ENCODE data around the gene ARRDC1. TPM values are rescaled to one million over a fixed set of nuclear protein-coding genes. Genes with fewer than 3 reads are reported as not detected.
A peak's percentile ranks its signal among the peaks of the same experiment; 100 is the strongest.

The ARRDC1 gene
- total RNA-seq, 1 experiment from 2014 or later, result 13.3 TPM

- ChIA-PET CTCF (no interaction called here), POLR2A (ENCODE audit: low non-redundant PET) (no interaction called here)
- intact Hi-C loops (cut with micrococcal nuclease; ENCODE audit: unreplicated experiment), result no loop called here
- no peak for TF ChIP-seq CTCF (conservative IDR thresholded peaks at IDR 0.05; ENCODE audit: low read depth, low read length)
- TF ChIP-seq EZH2 (IDR thresholded peaks at IDR 0.05; ENCODE audit: borderline replicate concordance, low read depth, low read length, poor library complexity, severe bottlenecking), result no peak
- no peaks in the 10 kb centered on the region for H3K36me3 ChIP-seq (ENCODE audit: insufficient read depth, low read length, poor library complexity, severe bottlenecking)
- no peaks in the 10 kb centered on the region for H3K9me3 ChIP-seq (ENCODE audit: low read depth, low read length, poor library complexity, severe bottlenecking)
- H3K4me1 ChIP-seq (ENCODE audit: insufficient read depth, low read length, poor library complexity, severe bottlenecking), result peaks cover 27% of the 10 kb centered on the region
- H3K27ac ChIP-seq (ENCODE audit: low read depth, low read length, poor library complexity, severe bottlenecking), result no peak overlapping the region
- DNase-seq (ENCODE audit: low spot score), result peak; percentile 59
- H3K4me3 ChIP-seq (ENCODE audit: low read depth, low read length, poor library complexity, severe bottlenecking), result no peak overlapping the region
- H3K27me3 ChIP-seq (replicated peaks; ENCODE audit: insufficient read depth, low read depth, low read length, poor library complexity), result no peaks in the 10 kb centered on the region
- BruUV-seq (replicated peaks), result no TSS peak
Observed at GRCh38 chr9:137602661-137603060, 2.8 kb upstream of the ARRDC1 start.

- Histone ChIP-seq H3K27ac (ENCODE audit: low read depth, low read length, poor library complexity, severe bottlenecking) (no peak overlapping the region), H3K27me3 (replicated peaks; ENCODE audit: insufficient read depth, low read depth, low read length, poor library complexity) (no peaks in the 10 kb centered on the region), H3K9me3 (ENCODE audit: low read depth, low read length, poor library complexity, severe bottlenecking) (no peaks in the 10 kb centered on the region), H3K4me3 (ENCODE audit: low read depth, low read length, poor library complexity, severe bottlenecking) (no peak overlapping the region), H3K36me3 (ENCODE audit: insufficient read depth, low read length, poor library complexity, severe bottlenecking) (no peaks in the 10 kb centered on the region), H3K4me1 (ENCODE audit: insufficient read depth, low read length, poor library complexity, severe bottlenecking) (peaks cover 27% of the 10 kb centered on the region)
- CTCF ChIA-PET, result no interaction called here
- BruUV-seq (replicated peaks), result no TSS peak
- intact Hi-C loops (cut with micrococcal nuclease; ENCODE audit: unreplicated experiment), result no loop called here
- TF ChIP-seq CTCF (conservative IDR thresholded peaks at IDR 0.05; ENCODE audit: low read depth, low read length), result no peak
- TF ChIP-seq EZH2 (IDR thresholded peaks at IDR 0.05; ENCODE audit: borderline replicate concordance, low read depth, low read length, poor library complexity, severe bottlenecking), result no peak
- DNase-seq (ENCODE audit: low spot score), result no peak
- POLR2A ChIA-PET (ENCODE audit: low non-redundant PET), result no interaction called here
Observed at GRCh38 chr9:137603879-137604278, 1.6 kb upstream of the ARRDC1 start.

GRCh38 chr9:137604345-137605086, 970 bp upstream of the ARRDC1 start:
- Histone ChIP-seq H3K9me3 (ENCODE audit: low read depth, low read length, poor library complexity, severe bottlenecking) (no peaks in the 10 kb centered on the region), H3K4me1 (ENCODE audit: insufficient read depth, low read length, poor library complexity, severe bottlenecking) (peaks cover 27% of the 10 kb centered on the region), H3K27me3 (replicated peaks; ENCODE audit: insufficient read depth, low read depth, low read length, poor library complexity) (no peaks in the 10 kb centered on the region), H3K4me3 (ENCODE audit: low read depth, low read length, poor library complexity, severe bottlenecking) (peak overlapping the region; percentile 31), H3K27ac (ENCODE audit: low read depth, low read length, poor library complexity, severe bottlenecking) (no peak overlapping the region), H3K36me3 (ENCODE audit: insufficient read depth, low read length, poor library complexity, severe bottlenecking) (no peaks in the 10 kb centered on the region)
- intact Hi-C loops (cut with micrococcal nuclease; ENCODE audit: unreplicated experiment), result no loop called here
- POLR2A ChIA-PET (ENCODE audit: low non-redundant PET), result no interaction called here
- no peak for DNase-seq (ENCODE audit: low spot score)
- no peak for TF ChIP-seq CTCF (conservative IDR thresholded peaks at IDR 0.05; ENCODE audit: low read depth, low read length)
- TF ChIP-seq EZH2 (IDR thresholded peaks at IDR 0.05; ENCODE audit: borderline replicate concordance, low read depth, low read length, poor library complexity, severe bottlenecking), result no peak
- CTCF ChIA-PET, result interaction anchor here (0.6 kb wide), 1 partner anchor 367 kb away, joined by 3 read pairs; no protein-coding TSS in a partner anchor
- BruUV-seq (replicated peaks), result no TSS peak
